ENCODE results near the gene AP4M1. TPM values are rescaled to one million over a fixed set of nuclear protein-coding genes. Genes with fewer than 3 reads are reported as not detected.

The AP4M1 gene
- total and polyA plus RNA-seq, 10 of the 15 experiments (the other 5 are each of a cell fraction or from before 2014, with no cell fraction given) = 0.77 to 16.1 (median 13.0) TPM

DNA sequence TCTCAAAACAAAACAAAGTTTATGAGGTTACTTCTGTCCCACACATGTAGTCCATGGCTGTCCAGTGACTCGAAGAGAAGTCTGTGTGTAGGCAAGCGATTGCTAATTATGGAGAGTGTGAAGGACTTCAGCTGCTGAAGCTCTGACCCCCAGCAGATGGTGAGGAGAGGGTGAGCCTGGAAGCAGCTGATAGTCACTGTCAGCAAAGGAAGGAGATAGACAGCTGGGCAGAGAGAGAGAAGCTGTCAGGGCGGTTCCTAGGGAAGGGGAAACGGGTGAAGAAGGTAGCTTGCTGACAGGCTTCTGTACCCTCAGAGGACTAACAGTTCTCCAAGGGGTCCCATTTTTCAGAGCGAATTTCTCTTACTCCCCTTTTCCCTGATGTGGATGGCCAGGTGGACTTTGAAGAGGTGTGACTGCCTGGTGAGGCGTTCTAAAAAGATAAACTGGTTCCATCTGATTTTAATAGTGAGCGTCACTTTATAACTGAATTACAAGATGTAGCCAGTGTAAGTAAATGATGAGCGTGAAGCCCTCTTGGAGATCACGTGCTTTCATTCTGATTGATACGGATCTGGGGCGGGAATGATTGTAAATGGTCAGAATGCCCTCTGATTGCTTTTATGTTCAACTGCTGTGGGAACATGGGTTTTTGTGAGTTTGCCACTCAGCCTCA is 39.8 kb upstream of the AP4M1 start:
- BruUV-seq (replicated peaks) = no TSS peak
- Histone ChIP-seq H3K4me3 (no peak overlapping the region), H3K9me3 (replicated peaks; ENCODE audit: control insufficient read depth, insufficient read depth, low read length) (no peaks in the 10 kb centered on the region), H3K27ac (ENCODE audit: control insufficient read depth, insufficient read depth) (no peak overlapping the region), H3K79me2 (ENCODE audit: control insufficient read depth, insufficient read depth, low read length) (no peaks in the 10 kb centered on the region), H3K4me1 (ENCODE audit: control insufficient read depth, insufficient read depth, low read length) (no peaks in the 10 kb centered on the region), H2AFZ (ENCODE audit: control insufficient read depth, low read depth, low read length) (no peak overlapping the region), H4K20me1 (ENCODE audit: control insufficient read depth, insufficient read depth) (no peaks in the 10 kb centered on the region), H3K36me3 (ENCODE audit: control insufficient read depth in 2 of 2, insufficient read depth in 2 of 2, low read length in 1 of 2) (peaks cover 3 to 12% of the 10 kb centered on the region in 2 experiments; a peak in 3 of 4 replicates), H3K27me3 (replicated peaks in 1 of 2; ENCODE audit: control insufficient read depth in 2 of 2, insufficient read depth in 2 of 2, low read length in 1 of 2) (no peaks in the 10 kb centered on the region), H3K9ac (ENCODE audit: control insufficient read depth, insufficient read depth, low read length) (no peak overlapping the region), H3K4me2 (ENCODE audit: control insufficient read depth, insufficient read depth) (no peak overlapping the region)
- TF ChIP-seq ZNF24 (IDR thresholded peaks at IDR 0.05) (no peak), SUPT20H (IDR thresholded peaks at IDR 0.05; ENCODE audit: borderline replicate concordance, control insufficient read depth, low read depth, low read length) (no peak), NRF1 (conservative IDR thresholded peaks at IDR 0.05; ENCODE audit: low read depth, low read length) (no peak)
- POLR2A ChIA-PET = no interaction called here
- DNase-seq (ENCODE audit: low read depth, low spot score) (no peak), FAIRE-seq (no peak), ATAC-seq (no peak)
- RAD21 ChIA-PET (ENCODE audit: unreplicated experiment) = no interaction called here
- intact Hi-C loops (cut with micrococcal nuclease; ENCODE audit: unreplicated experiment) = no loop called here
- SMC1A ChIA-PET (ENCODE audit: uncharacterized antibody, unreplicated experiment) = interaction anchor here (1.1 kb wide), 1 partner anchor 66 kb away, joined by 5 read pairs; no protein-coding TSS in a partner anchor
- WGBS (ENCODE audit: insufficient coverage, insufficient replicate concordance, low lambda C conversion rate, missing lambda C conversion rate) = 96% methylated on average over 11 of the region's 11 CpGs
- in situ Hi-C loops (cut with MboI) = no loop called here
- CTCF ChIA-PET = interaction anchor here (0.9 kb wide), 1 partner anchor 69 kb away, joined by 3 read pairs; no protein-coding TSS in a partner anchor

DNA sequence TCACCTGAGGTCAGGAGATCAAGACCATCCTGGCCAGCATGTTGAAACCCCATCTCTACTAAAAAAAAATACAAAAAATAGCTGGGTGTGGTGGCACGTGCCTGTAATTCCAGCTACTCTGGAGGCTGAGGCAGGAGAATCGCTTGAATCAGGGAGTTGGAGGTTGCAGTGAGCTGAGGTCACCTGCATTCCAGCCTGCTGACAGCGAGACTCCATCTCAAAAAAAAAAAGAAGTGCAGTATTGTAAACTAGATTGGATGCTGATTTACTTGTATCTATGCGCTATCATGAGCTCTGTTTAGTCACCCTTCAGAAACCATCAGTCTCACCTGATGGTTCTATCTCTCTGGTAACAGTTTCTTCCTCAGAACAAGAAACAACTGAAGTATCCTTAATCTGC is 38.1 kb upstream of the AP4M1 start:
- Histone ChIP-seq H3K79me2 (ENCODE audit: control insufficient read depth, insufficient read depth, low read length) (no peaks in the 10 kb centered on the region), H3K9me3 (replicated peaks; ENCODE audit: control insufficient read depth, insufficient read depth, low read length) (no peaks in the 10 kb centered on the region), H3K4me3 (no peak overlapping the region), H3K4me1 (ENCODE audit: control insufficient read depth, insufficient read depth, low read length) (no peaks in the 10 kb centered on the region), H3K27ac (ENCODE audit: control insufficient read depth, insufficient read depth) (no peak overlapping the region), H3K36me3 (ENCODE audit: control insufficient read depth in 2 of 2, insufficient read depth in 2 of 2, low read length in 1 of 2) (peaks cover 2 to 12% of the 10 kb centered on the region in 2 experiments; a peak in 2 of 4 replicates), H3K27me3 (replicated peaks in 1 of 2; ENCODE audit: control insufficient read depth in 2 of 2, insufficient read depth in 2 of 2, low read length in 1 of 2) (no peaks in the 10 kb centered on the region), H3K4me2 (ENCODE audit: control insufficient read depth, insufficient read depth) (no peak overlapping the region), H2AFZ (ENCODE audit: control insufficient read depth, low read depth, low read length) (no peak overlapping the region), H3K9ac (ENCODE audit: control insufficient read depth, insufficient read depth, low read length) (no peak overlapping the region), H4K20me1 (ENCODE audit: control insufficient read depth, insufficient read depth) (no peaks in the 10 kb centered on the region)
- ChIA-PET POLR2A (interaction anchor here (0.6 to 1.0 kb wide), 2 partner anchors 13 to 32 kb away, joined by 3 to 4 read pairs; no protein-coding TSS in a partner anchor), CTCF (interaction anchor here (0.6 to 1.9 kb wide), 8 partner anchors 10 to 84 kb away, joined by 3 to 5 read pairs (median 3); no protein-coding TSS in a partner anchor), SMC1A (ENCODE audit: uncharacterized antibody, unreplicated experiment) (interaction anchor here (1.0 kb wide), 1 partner anchor 10 kb away, joined by 3 read pairs; no protein-coding TSS in a partner anchor), RAD21 (ENCODE audit: unreplicated experiment) (no interaction called here)
- WGBS (ENCODE audit: insufficient coverage, insufficient replicate concordance, low lambda C conversion rate, missing lambda C conversion rate) = 95% methylated on average over 4 of the region's 4 CpGs
- FAIRE-seq = no peak
- no peak for ATAC-seq
- in situ Hi-C loops (cut with MboI) = no loop called here
- intact Hi-C loops (cut with micrococcal nuclease; ENCODE audit: unreplicated experiment) = no loop called here
- BruUV-seq (replicated peaks) = no TSS peak
- DNase-seq (ENCODE audit: low read depth, low spot score) = no peak
- TF ChIP-seq, protein P1, sequence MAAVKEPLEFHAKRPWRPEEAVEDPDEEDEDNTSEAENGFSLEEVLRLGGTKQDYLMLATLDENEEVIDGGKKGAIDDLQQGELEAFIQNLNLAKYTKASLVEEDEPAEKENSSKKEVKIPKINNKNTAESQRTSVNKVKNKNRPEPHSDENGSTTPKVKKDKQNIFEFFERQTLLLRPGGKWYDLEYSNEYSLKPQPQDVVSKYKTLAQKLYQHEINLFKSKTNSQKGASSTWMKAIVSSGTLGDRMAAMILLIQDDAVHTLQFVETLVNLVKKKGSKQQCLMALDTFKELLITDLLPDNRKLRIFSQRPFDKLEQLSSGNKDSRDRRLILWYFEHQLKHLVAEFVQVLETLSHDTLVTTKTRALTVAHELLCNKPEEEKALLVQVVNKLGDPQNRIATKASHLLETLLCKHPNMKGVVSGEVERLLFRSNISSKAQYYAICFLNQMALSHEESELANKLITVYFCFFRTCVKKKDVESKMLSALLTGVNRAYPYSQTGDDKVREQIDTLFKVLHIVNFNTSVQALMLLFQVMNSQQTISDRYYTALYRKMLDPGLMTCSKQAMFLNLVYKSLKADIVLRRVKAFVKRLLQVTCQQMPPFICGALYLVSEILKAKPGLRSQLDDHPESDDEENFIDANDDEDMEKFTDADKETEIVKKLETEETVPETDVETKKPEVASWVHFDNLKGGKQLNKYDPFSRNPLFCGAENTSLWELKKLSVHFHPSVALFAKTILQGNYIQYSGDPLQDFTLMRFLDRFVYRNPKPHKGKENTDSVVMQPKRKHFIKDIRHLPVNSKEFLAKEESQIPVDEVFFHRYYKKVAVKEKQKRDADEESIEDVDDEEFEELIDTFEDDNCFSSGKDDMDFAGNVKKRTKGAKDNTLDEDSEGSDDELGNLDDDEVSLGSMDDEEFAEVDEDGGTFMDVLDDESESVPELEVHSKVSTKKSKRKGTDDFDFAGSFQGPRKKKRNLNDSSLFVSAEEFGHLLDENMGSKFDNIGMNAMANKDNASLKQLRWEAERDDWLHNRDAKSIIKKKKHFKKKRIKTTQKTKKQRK (IDR thresholded peaks at IDR 0.05; ENCODE audit: low read depth, low read length) = no peak
- TF ChIP-seq SMAD5 (IDR thresholded peaks at IDR 0.05; ENCODE audit: low read depth) (no peak), ASH2L (IDR thresholded peaks at IDR 0.05; ENCODE audit: borderline replicate concordance, low read depth) (no peak), EP300 (IDR thresholded peaks at IDR 0.05; ENCODE audit: borderline replicate concordance in 1 of 2, control insufficient read depth in 1 of 2, low read depth in 2 of 2, low read length in 2 of 2) (no peak)
- TF ChIP-seq, protein P2, sequence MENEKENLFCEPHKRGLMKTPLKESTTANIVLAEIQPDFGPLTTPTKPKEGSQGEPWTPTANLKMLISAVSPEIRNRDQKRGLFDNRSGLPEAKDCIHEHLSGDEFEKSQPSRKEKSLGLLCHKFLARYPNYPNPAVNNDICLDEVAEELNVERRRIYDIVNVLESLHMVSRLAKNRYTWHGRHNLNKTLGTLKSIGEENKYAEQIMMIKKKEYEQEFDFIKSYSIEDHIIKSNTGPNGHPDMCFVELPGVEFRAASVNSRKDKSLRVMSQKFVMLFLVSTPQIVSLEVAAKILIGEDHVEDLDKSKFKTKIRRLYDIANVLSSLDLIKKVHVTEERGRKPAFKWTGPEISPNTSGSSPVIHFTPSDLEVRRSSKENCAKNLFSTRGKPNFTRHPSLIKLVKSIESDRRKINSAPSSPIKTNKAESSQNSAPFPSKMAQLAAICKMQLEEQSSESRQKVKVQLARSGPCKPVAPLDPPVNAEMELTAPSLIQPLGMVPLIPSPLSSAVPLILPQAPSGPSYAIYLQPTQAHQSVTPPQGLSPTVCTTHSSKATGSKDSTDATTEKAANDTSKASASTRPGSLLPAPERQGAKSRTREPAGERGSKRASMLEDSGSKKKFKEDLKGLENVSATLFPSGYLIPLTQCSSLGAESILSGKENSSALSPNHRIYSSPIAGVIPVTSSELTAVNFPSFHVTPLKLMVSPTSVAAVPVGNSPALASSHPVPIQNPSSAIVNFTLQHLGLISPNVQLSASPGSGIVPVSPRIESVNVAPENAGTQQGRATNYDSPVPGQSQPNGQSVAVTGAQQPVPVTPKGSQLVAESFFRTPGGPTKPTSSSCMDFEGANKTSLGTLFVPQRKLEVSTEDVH (IDR thresholded peaks at IDR 0.05; ENCODE audit: low read depth, partially characterized antibody) = no peak
